ENCODE measurements around the gene ITGA11.
A peak's percentile ranks its signal among the peaks of the same experiment; 100 is the strongest.

ITGA11 gene

DNA sequence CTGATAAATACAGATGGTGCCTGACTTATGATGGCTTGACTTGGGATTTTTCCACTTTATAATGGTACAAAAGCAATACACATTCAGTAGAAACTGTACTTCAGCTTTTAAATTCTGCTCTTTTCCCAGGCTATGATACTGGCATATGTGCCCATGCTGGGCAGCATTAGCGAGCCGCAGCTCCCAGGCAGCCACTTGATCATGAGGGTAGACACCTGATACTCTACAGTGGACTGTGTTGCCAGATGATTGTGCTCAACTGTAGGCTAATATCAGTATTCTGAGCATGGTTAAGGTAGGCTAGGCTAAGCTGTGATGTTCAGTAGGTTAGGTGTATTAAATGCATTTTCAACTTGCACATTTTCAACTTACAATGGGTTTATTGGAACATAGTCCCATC is 172.1 kb downstream of the ITGA11 start:
- DNase-seq, result no peak

DNA sequence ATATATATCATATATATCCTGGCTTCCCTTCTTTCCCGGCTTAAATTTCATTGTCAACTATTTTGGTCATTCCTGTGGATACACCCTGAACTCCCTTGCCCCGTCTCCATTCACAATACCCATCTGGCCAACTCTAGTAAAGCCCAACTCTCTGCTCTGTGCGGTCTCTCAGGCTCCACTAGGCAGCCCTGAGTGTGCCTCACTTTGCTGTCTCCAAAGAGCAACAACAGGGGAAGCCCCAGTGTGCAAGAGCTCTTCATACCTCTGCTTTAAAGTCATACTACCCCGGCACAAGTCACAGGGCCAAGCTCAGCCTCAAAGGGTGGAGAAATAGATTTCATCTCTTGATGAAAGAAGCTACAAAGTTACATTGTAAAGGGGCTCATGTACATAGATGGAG is 173.3 kb downstream of the ITGA11 start:
- DNase-seq, result no peak

DNA sequence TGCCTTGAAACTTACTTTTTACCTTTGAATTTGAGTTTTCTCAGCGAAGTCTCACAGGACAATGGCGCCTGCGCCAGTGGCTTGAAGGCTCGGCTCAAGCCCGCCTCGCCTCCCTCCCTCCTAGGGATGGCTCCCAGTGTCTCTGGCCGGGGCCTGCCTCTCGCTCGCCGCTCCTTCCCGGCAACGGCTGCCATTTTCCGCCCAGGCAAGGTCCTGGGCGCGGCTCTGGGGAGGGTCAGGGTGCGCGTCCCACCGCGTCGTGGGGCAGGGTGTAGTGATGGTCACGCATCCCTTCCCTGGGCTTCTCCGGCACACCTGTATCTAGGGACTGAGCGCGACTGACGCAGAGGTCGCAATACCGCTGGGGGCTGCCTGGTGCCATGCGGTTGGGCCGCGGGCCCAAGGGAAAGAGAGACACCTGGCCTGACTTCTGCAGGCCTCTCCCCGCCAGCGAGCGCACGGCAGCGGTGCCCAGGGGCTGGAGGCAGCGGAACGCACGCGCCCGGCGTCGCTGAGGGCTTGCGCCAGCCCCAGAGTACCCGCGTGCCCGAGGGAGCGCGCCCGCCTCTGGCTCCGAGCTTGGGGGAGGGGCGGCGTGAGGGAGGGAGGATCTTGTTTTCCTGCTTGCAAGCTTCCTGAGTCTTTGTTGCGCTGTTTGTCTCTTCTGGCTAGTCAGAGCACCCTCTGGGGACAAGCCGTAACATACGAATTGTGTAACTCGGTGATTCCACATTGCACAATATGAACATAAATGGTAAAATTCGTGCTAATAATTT is 175.1 kb downstream of the ITGA11 start:
- DNase-seq, result peak; percentile 80

DNA sequence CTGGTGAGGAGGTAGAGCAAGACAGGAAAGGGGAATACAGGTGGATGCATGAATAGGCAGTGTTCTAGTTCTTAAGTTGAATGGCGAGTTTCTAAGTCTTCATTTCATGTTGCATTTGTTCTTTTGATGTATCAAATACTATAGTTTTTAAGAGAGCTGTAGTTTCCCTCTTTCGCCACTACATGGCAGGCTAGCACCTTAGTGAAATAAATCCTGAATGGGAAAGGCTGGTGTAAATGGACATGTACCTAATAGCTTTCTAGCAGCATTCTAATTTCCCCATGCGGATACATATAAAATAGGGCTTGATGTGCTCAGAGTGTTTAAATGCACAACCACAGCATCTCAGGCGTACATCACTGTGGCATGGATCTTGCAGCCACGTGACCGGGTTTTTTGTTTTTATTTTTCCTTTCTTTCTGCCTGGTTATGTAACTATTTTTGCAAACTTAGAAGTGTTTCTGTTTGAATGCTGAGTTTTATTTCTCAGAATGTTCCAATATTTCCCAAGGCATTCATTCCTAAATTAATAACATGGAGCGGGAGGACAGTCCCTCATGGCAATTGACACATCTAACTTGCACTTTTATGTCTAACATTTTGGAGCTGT is 178.9 kb downstream of the ITGA11 start:
- DNase-seq, result no peak

DNA sequence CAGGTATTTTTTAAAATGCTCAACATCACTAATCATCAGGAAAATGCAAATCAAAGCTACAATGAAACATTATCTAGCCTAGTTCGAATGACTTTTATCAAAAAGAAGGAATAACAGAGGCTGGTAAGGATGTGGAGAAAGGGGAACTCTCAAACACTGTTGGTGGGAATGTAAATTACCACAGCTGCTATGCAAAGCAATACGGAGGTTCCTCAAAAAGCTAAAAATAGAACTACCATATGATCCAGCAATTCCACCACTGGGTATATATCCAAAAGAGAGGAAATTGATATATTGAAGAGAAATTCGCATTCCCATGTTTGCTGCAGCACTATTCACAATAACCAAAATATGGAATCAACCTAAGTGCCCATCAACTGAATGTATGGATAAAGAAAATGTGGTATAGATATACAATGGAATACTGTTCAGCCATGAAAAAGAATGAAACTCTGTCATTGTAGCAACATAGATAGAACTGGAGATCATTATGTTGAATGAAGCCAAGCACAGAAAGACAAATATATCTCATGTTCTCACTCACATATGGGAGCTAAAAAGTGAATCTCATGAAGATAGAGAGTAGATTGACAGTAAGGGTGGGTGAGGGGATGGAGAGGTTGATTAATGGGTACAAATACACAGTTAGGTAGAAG is 182.8 kb downstream of the ITGA11 start:
- DNase-seq, result no peak

Measured in activated CD8-positive, alpha-beta memory T cell treated with anti-CD3 and anti-CD28 coated beads, Interleukin-2, amount 50 U/mL, for 48 hours (primary cell).